Stimulated activated CD4-positive, alpha-beta T cell treated with anti-CD3 and anti-CD28 coated beads, Interleukin-15, amount 100 ng/mL, for 48 hours (primary cell): ENCODE measurements around the gene C13orf42.

Experiments used
- DNase-seq, 2 donors: peaks; one replicate each; pipeline ENCODE4 v3.0.0-alpha.2; 2020; ENCODE audit warnings: low read depth in 2 of 2

The C13orf42 gene

GRCh38 chr13:51033421-51034185 lies 77.5 kb downstream of the C13orf42 start:
- DNase-seq = no peak

GRCh38 chr13:51032831-51033230 lies 78.2 kb downstream of the C13orf42 start:
- DNase-seq = no peak
